NB4 (cell line): ENCODE results near the gene MSN.

ENCODE experiments used
- POLR2A ChIP-seq: IDR thresholded peaks from 2 replicates; pipeline ENCODE4 v1.6.1; 2011; ENCODE audit warnings: mild to moderate bottlenecking; ENCODE audit not compliant: insufficient read length; ENCODE audit errors: extremely low read depth
- TF ChIP-seq, protein P1 (sequence below): IDR thresholded peaks from one replicate; pipeline ENCODE4 v1.5.1; 2012; ENCODE audit warnings: low read depth, low read length

DNA sequence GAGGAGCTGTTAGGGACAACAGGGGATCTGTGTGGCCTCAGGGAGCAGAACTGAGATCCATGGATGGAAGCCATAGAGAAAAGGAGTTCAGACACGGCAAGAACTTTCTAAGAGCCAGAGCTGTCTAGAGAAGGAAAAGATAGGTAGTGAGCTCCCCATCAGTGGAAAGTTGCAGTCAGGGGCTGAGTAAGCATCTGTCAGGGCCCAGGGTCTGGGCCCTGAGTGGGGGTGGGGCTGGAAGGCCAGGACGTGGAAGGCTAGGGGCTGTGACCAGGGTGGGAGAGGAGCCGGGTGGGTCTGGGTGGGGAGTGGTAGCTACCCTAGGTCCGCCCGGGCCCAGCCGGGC, 324 bp upstream of the MSN start:
- TF ChIP-seq, protein P1, sequence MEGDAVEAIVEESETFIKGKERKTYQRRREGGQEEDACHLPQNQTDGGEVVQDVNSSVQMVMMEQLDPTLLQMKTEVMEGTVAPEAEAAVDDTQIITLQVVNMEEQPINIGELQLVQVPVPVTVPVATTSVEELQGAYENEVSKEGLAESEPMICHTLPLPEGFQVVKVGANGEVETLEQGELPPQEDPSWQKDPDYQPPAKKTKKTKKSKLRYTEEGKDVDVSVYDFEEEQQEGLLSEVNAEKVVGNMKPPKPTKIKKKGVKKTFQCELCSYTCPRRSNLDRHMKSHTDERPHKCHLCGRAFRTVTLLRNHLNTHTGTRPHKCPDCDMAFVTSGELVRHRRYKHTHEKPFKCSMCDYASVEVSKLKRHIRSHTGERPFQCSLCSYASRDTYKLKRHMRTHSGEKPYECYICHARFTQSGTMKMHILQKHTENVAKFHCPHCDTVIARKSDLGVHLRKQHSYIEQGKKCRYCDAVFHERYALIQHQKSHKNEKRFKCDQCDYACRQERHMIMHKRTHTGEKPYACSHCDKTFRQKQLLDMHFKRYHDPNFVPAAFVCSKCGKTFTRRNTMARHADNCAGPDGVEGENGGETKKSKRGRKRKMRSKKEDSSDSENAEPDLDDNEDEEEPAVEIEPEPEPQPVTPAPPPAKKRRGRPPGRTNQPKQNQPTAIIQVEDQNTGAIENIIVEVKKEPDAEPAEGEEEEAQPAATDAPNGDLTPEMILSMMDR = no peak
- no peak for TF ChIP-seq POLR2A
